Retinal pigment epithelial cell (primary cell): ENCODE data around the gene WFDC12.
A peak's percentile ranks its signal among the peaks of the same experiment; 100 is the strongest.

Experiments
- DNase-seq: peaks from one replicate; pipeline ENCODE4 v3.0.0-alpha.2; 2010; ENCODE audit warnings: low read depth
- H3K4me3 ChIP-seq: 2 replicates; pipeline ENCODE4 v1.5.1; 2011; ENCODE audit warnings: mild to moderate bottlenecking, low read length, control low read depth, moderate library complexity
- CTCF ChIP-seq: conservative IDR thresholded peaks from 2 replicates; pipeline ENCODE4 v1.5.1; 2011; ENCODE audit warnings: low read depth, low read length, control low read depth, inconsistent platforms

Gene WFDC12

DNA sequence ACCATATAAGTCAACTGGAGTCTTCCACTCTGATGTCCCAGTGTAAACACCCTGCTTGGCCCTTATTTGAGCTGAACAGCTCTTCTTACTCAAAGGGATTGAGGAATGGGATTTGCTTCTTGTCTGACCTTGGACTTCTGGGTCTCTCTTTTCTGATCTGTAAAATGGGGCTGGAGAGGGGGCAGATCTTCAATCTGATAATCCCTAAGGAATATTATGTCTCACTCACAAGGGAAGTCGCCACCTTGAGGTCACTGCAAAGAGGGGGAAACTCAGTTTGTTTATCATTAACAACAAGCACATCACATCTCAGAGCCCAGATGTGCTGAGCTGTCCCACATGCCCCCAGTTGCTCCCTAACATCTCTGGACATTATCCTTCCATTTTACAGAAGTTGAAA, 38.4 kb downstream of the WFDC12 start:
- no peak for DNase-seq
- no peak for TF ChIP-seq CTCF
- no peak overlapping the region for H3K4me3 ChIP-seq

DNA sequence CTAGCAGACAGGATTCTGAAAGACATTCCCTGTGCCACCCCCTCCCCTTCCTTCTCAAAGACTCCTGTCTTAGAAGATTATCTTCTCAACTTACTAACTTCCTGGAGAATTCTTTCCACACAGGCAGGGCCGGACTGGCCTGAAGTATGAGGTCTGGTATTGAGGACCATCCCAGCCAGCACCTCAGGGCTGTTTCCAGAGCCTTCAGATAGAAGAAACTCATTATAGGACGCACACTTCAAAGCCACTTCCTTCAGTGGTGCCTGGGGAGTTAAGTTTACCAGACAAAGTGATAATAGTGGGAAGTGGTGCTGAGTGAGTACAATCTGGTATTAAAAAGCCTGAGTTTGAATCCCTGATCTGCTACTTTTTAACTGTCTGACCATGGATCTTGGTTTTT, 39.0 kb downstream of the WFDC12 start:
- TF ChIP-seq CTCF = no peak
- H3K4me3 ChIP-seq = no peak overlapping the region
- DNase-seq = no peak

GRCh38 chr20:45083127-45083526, 41.1 kb downstream of the WFDC12 start:
- H3K4me3 ChIP-seq = no peak overlapping the region
- no peak for TF ChIP-seq CTCF
- no peak for DNase-seq

DNA sequence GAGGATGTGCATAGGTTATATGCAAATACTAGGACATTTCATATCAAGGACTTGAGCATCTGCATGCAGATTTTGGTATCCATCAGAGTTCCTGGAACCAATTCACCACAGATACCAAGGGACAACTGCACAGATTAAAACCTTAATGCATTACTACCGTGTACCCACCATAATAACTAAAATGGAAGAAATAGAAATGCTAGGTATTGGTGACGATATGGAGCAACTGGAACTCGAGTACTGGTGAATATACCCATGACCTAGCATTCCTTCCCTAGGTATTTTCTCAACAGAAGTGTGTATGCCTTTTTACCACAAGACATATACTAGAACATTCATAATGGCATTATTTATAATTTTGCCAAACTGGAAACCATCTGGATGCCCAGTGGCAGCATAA, 41.8 kb downstream of the WFDC12 start:
- DNase-seq = no peak
- no peak for TF ChIP-seq CTCF
- no peak overlapping the region for H3K4me3 ChIP-seq

- peak; percentile 66 for TF ChIP-seq CTCF
- DNase-seq = no peak
- H3K4me3 ChIP-seq = no peak overlapping the region
Observed at GRCh38 chr20:45080867-45081624, 43.2 kb downstream of the WFDC12 start.

- no peak overlapping the region for H3K4me3 ChIP-seq
- DNase-seq = no peak
- TF ChIP-seq CTCF = no peak
Observed at GRCh38 chr20:45077559-45077958, 46.7 kb downstream of the WFDC12 start.
